ENCODE measurements around the gene RAMACL. TPM values are rescaled to one million over a fixed set of nuclear protein-coding genes. Genes with fewer than 3 reads are reported as not detected.

RAMACL gene
- total RNA-seq, 1 experiment from 2014 or later: 0.13 TPM

GRCh38 chr6:166587631-166588413, 1.3 kb upstream of the RAMACL start:
- Histone ChIP-seq H3K4me1 (ENCODE audit: control insufficient read depth, insufficient read depth, low read length) (no peaks in the 10 kb centered on the region), H3K9me3 (ENCODE audit: control insufficient read depth, insufficient read depth, low read depth, low read length) (no peaks in the 10 kb centered on the region), H3K4me3 (ENCODE audit: low read depth in 2 of 2, low read length in 2 of 2) (no peak overlapping the region), H3K27ac (ENCODE audit: low read length) (no peak overlapping the region), H3K36me3 (ENCODE audit: control insufficient read depth, insufficient read depth, low read length) (no peaks in the 10 kb centered on the region), H3K27me3 (ENCODE audit: control insufficient read depth, insufficient read depth, low read length) (no peaks in the 10 kb centered on the region)
- TF ChIP-seq CTCF (IDR thresholded peaks at IDR 0.05): no peak
- TF ChIP-seq SIN3A (IDR thresholded peaks at IDR 0.05; ENCODE audit: borderline replicate concordance, insufficient read depth, low read depth, low read length): no peak
- TF ChIP-seq POLR2AphosphoS5 (IDR thresholded peaks at IDR 0.05; ENCODE audit: low read depth, low read length): no peak
- TF ChIP-seq TCF7L2 (IDR thresholded peaks at IDR 0.05; ENCODE audit: low read depth, low read length): no peak
- no peak for TF ChIP-seq REST (IDR thresholded peaks at IDR 0.05; ENCODE audit: insufficient read depth in 1 of 2, low read depth in 2 of 2, low read length in 1 of 2)
- POLR2A ChIA-PET: no interaction called here
- in situ Hi-C loops (cut with HindIII; ENCODE audit: low pct_unique_long_range_greater_than_20kb, low sequenced_read_pairs) (no loop called here), intact Hi-C loops (cut with micrococcal nuclease; ENCODE audit: unreplicated experiment) (no loop called here)
- DNase-seq (ENCODE audit: low read depth, low spot score) (no peak), ATAC-seq (no peak)
- BruUV-seq (replicated peaks): no TSS peak
- CTCF ChIA-PET: no interaction called here

GRCh38 chr6:166584853-166585429, 1.5 kb downstream of the RAMACL start:
- no peaks in the 10 kb centered on the region for H3K36me3 ChIP-seq (ENCODE audit: control insufficient read depth, insufficient read depth, low read length)
- no peak overlapping the region for H3K4me3 ChIP-seq (ENCODE audit: low read depth in 2 of 2, low read length in 2 of 2)
- TF ChIP-seq CTCF (IDR thresholded peaks at IDR 0.05): no peak
- ChIA-PET CTCF (interaction anchor here (0.7 kb wide), 1 partner anchor 1419 kb away, joined by 10 read pairs; no protein-coding TSS in a partner anchor), POLR2A (interaction anchor here (0.5 to 0.6 kb wide), 2 partner anchors 243 to 343 kb away, joined by 6 to 15 read pairs; no protein-coding TSS in a partner anchor)
- BruUV-seq (replicated peaks): no TSS peak
- intact Hi-C loops (cut with micrococcal nuclease; ENCODE audit: unreplicated experiment) (no loop called here), in situ Hi-C loops (cut with HindIII; ENCODE audit: low pct_unique_long_range_greater_than_20kb, low sequenced_read_pairs) (no loop called here)
- no peaks in the 10 kb centered on the region for H3K27me3 ChIP-seq (ENCODE audit: control insufficient read depth, insufficient read depth, low read length)
- H3K27ac ChIP-seq (ENCODE audit: low read length): no peak overlapping the region
- DNase-seq (ENCODE audit: low read depth, low spot score): no peak
- no peaks in the 10 kb centered on the region for H3K4me1 ChIP-seq (ENCODE audit: control insufficient read depth, insufficient read depth, low read length)
- no peak for ATAC-seq
- no peaks in the 10 kb centered on the region for H3K9me3 ChIP-seq (ENCODE audit: control insufficient read depth, insufficient read depth, low read depth, low read length)
